ENCODE measurements around the gene GLS. TPM values are rescaled to one million over a fixed set of nuclear protein-coding genes. Genes with fewer than 3 reads are reported as not detected.

Gene GLS
- total RNA-seq, 3 donors from 2014 or later = 96.7 to 157 (median 133) TPM

- Histone ChIP-seq H3K27ac (no peak overlapping the region), H3K27me3 (no peaks in the 10 kb centered on the region), H3K9me3 (no peaks in the 10 kb centered on the region), H3K4me1 (no peaks in the 10 kb centered on the region), H3K36me3 (no peaks in the 10 kb centered on the region), H3K4me3 (no peak overlapping the region)
- no peak for TF ChIP-seq POLR2A (IDR thresholded peaks at IDR 0.05)
- TF ChIP-seq POLR2AphosphoS5 (IDR thresholded peaks at IDR 0.05) = no peak
- TF ChIP-seq CTCF (IDR thresholded peaks at IDR 0.05) = no peak
- intact Hi-C loops (cut with DNase I; ENCODE audit: low total_unique reads) = loop anchor here (5.0 kb wide), 1 partner anchor 1471 kb away; no protein-coding TSS in a partner anchor
- DNase-seq (ENCODE audit: low spot score in 2 of 2) = no peak
Observed at GRCh38 chr2:190963088-190963487, 82.5 kb downstream of the GLS start.

GRCh38 chr2:190964170-190964795, 83.7 kb downstream of the GLS start:
- Histone ChIP-seq H3K27ac (no peak overlapping the region), H3K27me3 (no peaks in the 10 kb centered on the region), H3K9me3 (no peaks in the 10 kb centered on the region), H3K4me3 (no peak overlapping the region), H3K36me3 (no peaks in the 10 kb centered on the region), H3K4me1 (no peaks in the 10 kb centered on the region)
- intact Hi-C loops (cut with DNase I; ENCODE audit: low total_unique reads) = loop anchor here (5.0 kb wide), 1 partner anchor 1472 kb away; no protein-coding TSS in a partner anchor
- no peak for DNase-seq (ENCODE audit: low spot score in 2 of 2)
- TF ChIP-seq CTCF (IDR thresholded peaks at IDR 0.05) = no peak

- no peak for DNase-seq (ENCODE audit: low spot score in 2 of 2)
- Histone ChIP-seq H3K4me1 (no peaks in the 10 kb centered on the region), H3K4me3 (no peak overlapping the region), H3K9me3 (no peaks in the 10 kb centered on the region), H3K27ac (no peak overlapping the region), H3K27me3 (no peaks in the 10 kb centered on the region), H3K36me3 (no peaks in the 10 kb centered on the region)
- intact Hi-C loops (cut with DNase I; ENCODE audit: low total_unique reads) = no loop called here
- no peak for TF ChIP-seq CTCF (IDR thresholded peaks at IDR 0.05)
- no peak for TF ChIP-seq POLR2AphosphoS5 (IDR thresholded peaks at IDR 0.05)
- no peak for TF ChIP-seq POLR2A (IDR thresholded peaks at IDR 0.05)
Observed at GRCh38 chr2:190965580-190966222, 85.1 kb downstream of the GLS start.

GRCh38 chr2:190968522-190968921, 87.9 kb downstream of the GLS start:
- H3K9me3 ChIP-seq = no peaks in the 10 kb centered on the region
- no peak overlapping the region for H3K4me3 ChIP-seq
- intact Hi-C loops (cut with DNase I; ENCODE audit: low total_unique reads) = no loop called here
- DNase-seq (ENCODE audit: low spot score in 2 of 2) = no peak
- peaks cover 3% of the 10 kb centered on the region for H3K36me3 ChIP-seq
- H3K27ac ChIP-seq = no peak overlapping the region
- H3K27me3 ChIP-seq = no peaks in the 10 kb centered on the region
- no peak for TF ChIP-seq CTCF (IDR thresholded peaks at IDR 0.05)
- no peak for TF ChIP-seq POLR2A (IDR thresholded peaks at IDR 0.05)
- no peak for TF ChIP-seq POLR2AphosphoS5 (IDR thresholded peaks at IDR 0.05)
- H3K4me1 ChIP-seq = no peaks in the 10 kb centered on the region

- no peak for DNase-seq (ENCODE audit: low spot score in 2 of 2)
- Histone ChIP-seq H3K27me3 (no peaks in the 10 kb centered on the region), H3K4me1 (no peaks in the 10 kb centered on the region), H3K36me3 (peaks cover 3% of the 10 kb centered on the region), H3K27ac (no peak overlapping the region), H3K4me3 (no peak overlapping the region), H3K9me3 (no peaks in the 10 kb centered on the region)
- no peak for TF ChIP-seq POLR2AphosphoS5 (IDR thresholded peaks at IDR 0.05)
- TF ChIP-seq CTCF (IDR thresholded peaks at IDR 0.05) = no peak
- TF ChIP-seq POLR2A (IDR thresholded peaks at IDR 0.05) = no peak
- intact Hi-C loops (cut with DNase I; ENCODE audit: low total_unique reads) = no loop called here
Observed at GRCh38 chr2:190970160-190970559, 89.5 kb downstream of the GLS start.
